ENCODE data around the gene CAMKK2. TPM values are rescaled to one million over a fixed set of nuclear protein-coding genes. Genes with fewer than 3 reads are reported as not detected.

The CAMKK2 gene
- total and polyA plus RNA-seq, 2 of the 4 experiments (the other 2 are of a cell fraction), result 15.2 to 24.7 TPM

GRCh38 chr12:121285856-121286255, 10.7 kb downstream of the CAMKK2 start:
- intact Hi-C loops (cut with micrococcal nuclease), result no loop called here
- Histone ChIP-seq H3K4ac (ENCODE audit: low read depth, low read length) (no peak overlapping the region), H3K9me3 (ENCODE audit: control insufficient read depth, insufficient read depth, low read length) (no peaks in the 10 kb centered on the region), H4K8ac (ENCODE audit: low read depth in 2 of 2, low read length in 2 of 2) (no peak overlapping the region), H4K20me1 (ENCODE audit: insufficient read depth, low read length) (peaks cover 33% of the 10 kb centered on the region), H3K4me2 (ENCODE audit: low read depth, low read length) (no peak overlapping the region), H2AK5ac (ENCODE audit: low read depth, low read length) (no peak overlapping the region), H3K4me3 (ENCODE audit: insufficient read depth, low read depth, low read length) (no peak overlapping the region), H3K56ac (ENCODE audit: extremely low read depth, insufficient read depth, low read length) (no peak overlapping the region), H3K27me3 (ENCODE audit: control insufficient read depth, insufficient read depth, low read length) (no peaks in the 10 kb centered on the region), H3K27ac (ENCODE audit: insufficient read depth, low read length) (no peak overlapping the region), H2AFZ (replicated peaks; ENCODE audit: low read length, poor library complexity) (no peak overlapping the region), H3K9me1 (ENCODE audit: insufficient read depth, low read length) (peaks cover 8% of the 10 kb centered on the region), H2BK20ac (ENCODE audit: low read depth, low read length) (no peak overlapping the region), H4K91ac (ENCODE audit: insufficient read depth, low read depth, low read length) (no peak overlapping the region), H2BK5ac (ENCODE audit: low read depth, low read length, poor library complexity, severe bottlenecking) (no peak overlapping the region), H3K36me3 (ENCODE audit: control insufficient read depth, insufficient read depth, low read length) (peaks cover 4% of the 10 kb centered on the region), H2AK9ac (replicated peaks; ENCODE audit: low read depth, low read length, poor library complexity) (no peak overlapping the region), H2BK15ac (ENCODE audit: low read depth, low read length) (no peak overlapping the region), H3K14ac (replicated peaks; ENCODE audit: low read depth, low read length) (no peak overlapping the region), H4K5ac (ENCODE audit: low read depth, low read length) (no peak overlapping the region), H3K9ac (ENCODE audit: low read depth, low read length) (no peak overlapping the region), H2BK120ac (ENCODE audit: low read depth, low read length) (no peak overlapping the region), H3K18ac (ENCODE audit: low read depth, low read length) (no peak overlapping the region), H3K23ac (ENCODE audit: low read depth, low read length) (no peak overlapping the region), H3K4me1 (ENCODE audit: control insufficient read depth, insufficient read depth, low read length) (peaks cover 10% of the 10 kb centered on the region; the same call in 1 of the 2 replicates), H3K79me1 (ENCODE audit: low read depth in 1 of 2, low read length in 2 of 2) (peaks cover 26 to 74% of the 10 kb centered on the region in 2 experiments)
- in situ Hi-C loops (cut with MboI; ENCODE audit: low sequenced_read_pairs), result no loop called here
- dilution Hi-C loops (cut with HindIII; ENCODE audit: low sequenced_read_pairs, unreplicated experiment), result no loop called here
- no CpG with 5 or more reads among the region's 1 CpG for WGBS, 2 experiments (ENCODE audit: extremely low coverage in 2 of 2, insufficient read length in 1 of 2)
- ChIA-PET CTCF (no interaction called here), POLR2A (ENCODE audit: unreplicated experiment) (interaction anchor here (1.0 kb wide), 1 partner anchor 12 kb away, joined by 4 read pairs; no protein-coding TSS in a partner anchor)
- BruUV-seq (replicated peaks), result no TSS peak
- no peak for ATAC-seq (ENCODE audit: low read depth)
- no peak for TF ChIP-seq CHD1 (IDR thresholded peaks at IDR 0.05; ENCODE audit: low read depth, low read length)
- no peak for TF ChIP-seq NFE2L2 (IDR thresholded peaks at IDR 0.05; ENCODE audit: low read depth, low read length)
- no peak for TF ChIP-seq MAFK (IDR thresholded peaks at IDR 0.05; ENCODE audit: low read depth, low read length)
- TF ChIP-seq RFX5 (IDR thresholded peaks at IDR 0.05; ENCODE audit: low read depth, low read length), result no peak
- no peak for TF ChIP-seq MAZ (IDR thresholded peaks at IDR 0.05; ENCODE audit: borderline replicate concordance, low read depth, low read length)
- no peak for TF ChIP-seq MXI1 (IDR thresholded peaks at IDR 0.05; ENCODE audit: borderline replicate concordance, low read depth, low read length)
- no peak for DNase-seq
